IMR-90 (cell line): ENCODE data around the gene KRT16. TPM values are rescaled to one million over a fixed set of nuclear protein-coding genes. Genes with fewer than 3 reads are reported as not detected.
A peak's percentile ranks its signal among the peaks of the same experiment; 100 is the strongest.

Experiments
- ATAC-seq: fragments of 200-7000 bp; cut with Tn5 transposase; 2 replicates; pipeline ENCODE4 v1.9.1; 2020; ENCODE audit warnings: low read depth, mild to moderate bottlenecking, moderate library complexity
- BruUV-seq: library from RNA; stranded (reverse); fragments of 400-500 nt; replicated peaks from 2 replicates; lab custom pipeline; 2021; lab: Mats Ljungman, UMichigan
- CTCF ChIA-PET: fragments of 300-600 bp; formaldehyde crosslinking; extraction: SDS; loops from one replicate; lab custom pipeline; 2021; ENCODE audit warnings: antibody characterized with exemption; lab: Yijun Ruan, JAX
- POLR2A ChIA-PET: fragments of 300-600 bp; sonication (Branson Sonifier 250); formaldehyde crosslinking; loops from one replicate; lab custom pipeline; 2022; ENCODE audit warnings: antibody characterized with exemption; ENCODE audit not compliant: unreplicated experiment; lab: Charles Lee
- DNase-seq: peaks from one replicate; pipeline ENCODE4 v3.0.0; 2013
- H2AFZ ChIP-seq: replicated peaks from 2 replicates; pipeline ENCODE3; 2013; ENCODE audit warnings: low read length, mild to moderate bottlenecking; ENCODE audit not compliant: poor library complexity
- H2AK5ac ChIP-seq: 2 replicates; pipeline ENCODE4 v1.6.1; 2013; ENCODE audit warnings: low read depth, low read length, inconsistent platforms
- H2AK9ac ChIP-seq: replicated peaks from 2 replicates; pipeline ENCODE3; 2013; ENCODE audit warnings: mild to moderate bottlenecking, low read depth, low read length, moderate library complexity; ENCODE audit not compliant: poor library complexity
- H2BK120ac ChIP-seq: 2 replicates; pipeline ENCODE4 v1.6.1; 2013; ENCODE audit warnings: low read depth, low read length, inconsistent platforms
- H2BK15ac ChIP-seq: 3 replicates; pipeline ENCODE4 v1.6.1; 2013; ENCODE audit warnings: low read depth, low read length, inconsistent platforms
- H2BK20ac ChIP-seq: 2 replicates; pipeline ENCODE4 v1.6.1; 2013; ENCODE audit warnings: low read depth, mild to moderate bottlenecking, inconsistent platforms, low read length, moderate library complexity
- H2BK5ac ChIP-seq: 2 replicates; pipeline ENCODE4 v1.6.1; 2013; ENCODE audit warnings: mild to moderate bottlenecking, low read depth, low read length, inconsistent platforms; ENCODE audit not compliant: poor library complexity, severe bottlenecking
- H3K14ac ChIP-seq: replicated peaks from 2 replicates; pipeline ENCODE4 v1.6.1; 2013; ENCODE audit warnings: low read depth, low read length, inconsistent platforms
- H3K18ac ChIP-seq: 2 replicates; pipeline ENCODE4 v1.6.1; 2013; ENCODE audit warnings: low read depth, low read length, control low read depth
- H3K23ac ChIP-seq: 2 replicates; pipeline ENCODE4 v1.6.1; 2013; ENCODE audit warnings: low read depth, low read length, inconsistent platforms
- H3K27ac ChIP-seq: 2 replicates; pipeline ENCODE4 v1.5.1; 2013; ENCODE audit warnings: mild to moderate bottlenecking, control low read depth, low read length; ENCODE audit not compliant: insufficient read depth
- H3K27me3 ChIP-seq: 2 replicates; pipeline ENCODE4 v1.6.1; 2013; ENCODE audit warnings: low read length; ENCODE audit not compliant: control insufficient read depth, insufficient read depth
- H3K36me3 ChIP-seq: 2 replicates; pipeline ENCODE4 v1.6.1; 2013; ENCODE audit warnings: low read length, mixed read lengths; ENCODE audit not compliant: control insufficient read depth, insufficient read depth
- H3K4ac ChIP-seq: 2 replicates; pipeline ENCODE4 v1.6.1; 2013; ENCODE audit warnings: low read depth, low read length, inconsistent platforms
- H3K4me1 ChIP-seq: 2 replicates; pipeline ENCODE4 v1.6.1; 2013; ENCODE audit warnings: low read length, mixed read lengths; ENCODE audit not compliant: control insufficient read depth, insufficient read depth
- H3K4me2 ChIP-seq: 2 replicates; pipeline ENCODE4 v1.6.1; 2013; ENCODE audit warnings: low read depth, mild to moderate bottlenecking, control low read depth, low read length, moderate library complexity
- H3K4me3 ChIP-seq: 2 replicates; pipeline ENCODE4 v1.5.1; 2013; ENCODE audit warnings: low read depth, mild to moderate bottlenecking, control low read depth, low read length, moderate library complexity; ENCODE audit not compliant: insufficient read depth
- H3K56ac ChIP-seq: 2 replicates; pipeline ENCODE4 v1.6.1; 2013; ENCODE audit warnings: low read length, inconsistent platforms; ENCODE audit not compliant: insufficient read depth; ENCODE audit errors: extremely low read depth
- H3K79me1 ChIP-seq, 2 experiments: 2 replicates each; pipeline ENCODE4 v1.6.1; 2013; ENCODE audit warnings: low read length in 2 of 2, inconsistent platforms in 1 of 2, low read depth in 1 of 2
- H3K9ac ChIP-seq: 2 replicates; pipeline ENCODE4 v1.6.1; 2013; ENCODE audit warnings: low read depth, low read length, control low read depth
- H3K9me1 ChIP-seq: 2 replicates; pipeline ENCODE4 v1.6.1; 2013; ENCODE audit warnings: low read length, inconsistent platforms; ENCODE audit not compliant: insufficient read depth
- H3K9me3 ChIP-seq: 2 replicates; pipeline ENCODE4 v1.6.1; 2013; ENCODE audit warnings: low read length; ENCODE audit not compliant: control insufficient read depth, insufficient read depth
- H4K20me1 ChIP-seq: 2 replicates; pipeline ENCODE4 v1.6.1; 2013; ENCODE audit warnings: low read length, inconsistent platforms; ENCODE audit not compliant: insufficient read depth
- H4K5ac ChIP-seq: 2 replicates; pipeline ENCODE4 v1.6.1; 2013; ENCODE audit warnings: mild to moderate bottlenecking, low read depth, low read length, control low read depth
- H4K8ac ChIP-seq, 2 experiments: 2 replicates each; pipeline ENCODE4 v1.6.1; 2013; ENCODE audit warnings: low read depth in 2 of 2, low read length in 2 of 2, control low read depth in 1 of 2, inconsistent platforms in 1 of 2
- H4K91ac ChIP-seq: 2 replicates; pipeline ENCODE4 v1.6.1; 2013; ENCODE audit warnings: low read depth, low read length, inconsistent platforms; ENCODE audit not compliant: insufficient read depth
- ELK1 ChIP-seq: fragments of 150-350 bp; IDR thresholded peaks from 2 replicates; pipeline ENCODE4 v1.6.1; 2016; ENCODE audit warnings: low read depth, mild to moderate bottlenecking, low read length, moderate library complexity, borderline replicate concordance
- WGBS, 2 experiments: methylation state at CpG; one replicate each; pipeline versions ENCODE4 v1.1.5 to v1.1.7; 2013; ENCODE audit warnings: missing lambda C conversion rate in 2 of 2; ENCODE audit not compliant: insufficient read length in 1 of 2; ENCODE audit errors: extremely low coverage in 2 of 2; 5-methylcytosine and 5-hydroxymethylcytosine counted together
- dilution Hi-C: fragments of 300-500 bp; cut with HindIII; formaldehyde crosslinking; loops from one replicate; pipeline ENCODE4 v1.14.3; 2018; ENCODE audit warnings: low sequenced_read_pairs; ENCODE audit not compliant: unreplicated experiment
- in situ Hi-C: fragments of 300-500 bp; cut with MboI; formaldehyde crosslinking; loops from 3 replicates; pipeline ENCODE4 v1.14.3; 2019; ENCODE audit warnings: low sequenced_read_pairs, inconsistent platforms, mixed read lengths
- intact Hi-C: fragments of 100-400 bp; cut with micrococcal nuclease; formaldehyde crosslinking; loops from 2 replicates; pipeline ENCODE4 v1.10.0; 2022
- polyA plus RNA-seq, 3 experiments: library from polyadenylated mRNA; depleted of rRNA; stranded (reverse); fragments of >200 nt; gene quantifications; 2 replicates each; pipeline ENCODE4 v1.2.3, GENCODE V29; 2012; ENCODE audit warnings: low replicate concordance in 1 of 3
- total RNA-seq: library from RNA; depleted of rRNA; stranded (reverse); fragments of >200 nt; gene quantifications from 2 replicates; pipeline ENCODE4 v1.2.3, GENCODE V29; 2012

KRT16 gene
- total and polyA plus RNA-seq, 2 of the 4 experiments (the other 2 are of a cell fraction): not detected

- intact Hi-C loops (no loop called here), in situ Hi-C loops (loop anchor here (5.0 to 25.0 kb wide), 7 partner anchors 107 to 1297 kb away; partner anchors contain the start of gene GJD3), dilution Hi-C loops (no loop called here)
- no peak overlapping the region for H3K4me2 ChIP-seq
- no peak overlapping the region for H2BK20ac ChIP-seq
- H4K5ac ChIP-seq: no peak overlapping the region
- no peaks in the 10 kb centered on the region for H3K36me3 ChIP-seq
- H2AFZ ChIP-seq: peak overlapping the region; percentile 35
- no peak overlapping the region for H2BK120ac ChIP-seq
- no peak overlapping the region for H2AK5ac ChIP-seq
- no peaks in the 10 kb centered on the region for H3K9me3 ChIP-seq
- no peak overlapping the region for H3K18ac ChIP-seq
- H3K9me1 ChIP-seq: no peaks in the 10 kb centered on the region
- H4K91ac ChIP-seq: no peak overlapping the region
- peak; percentile 22 for DNase-seq
- BruUV-seq: no TSS peak
- peak overlapping the region; percentile 48 for H2AK9ac ChIP-seq
- no peak overlapping the region for H3K23ac ChIP-seq
- no peak overlapping the region for H4K8ac ChIP-seq
- no peaks in the 10 kb centered on the region for H4K20me1 ChIP-seq
- H2BK15ac ChIP-seq: no peak overlapping the region
- no peak overlapping the region for H3K56ac ChIP-seq
- H3K4ac ChIP-seq: no peak overlapping the region
- POLR2A ChIA-PET: no interaction called here
- TF ChIP-seq ELK1: no peak
- no peaks in the 10 kb centered on the region for H3K79me1 ChIP-seq
- ATAC-seq: no peak
- WGBS, 2 experiments: 80% methylated on average over 1 of the region's 11 CpGs; no CpG with 5 or more reads in 1 of the 2 experiments
- peaks cover 3% of the 10 kb centered on the region; the same call in 1 of the 2 replicates for H3K27me3 ChIP-seq
- no peak overlapping the region for H2BK5ac ChIP-seq
- CTCF ChIA-PET: interaction anchor here (1.9 kb wide), 1 partner anchor 11 kb away, joined by 6 read pairs; no protein-coding TSS in a partner anchor
- no peak overlapping the region for H3K27ac ChIP-seq
- no peaks in the 10 kb centered on the region for H3K4me1 ChIP-seq
- no peak overlapping the region for H3K9ac ChIP-seq
- no peak overlapping the region for H3K14ac ChIP-seq
- no peak overlapping the region for H3K4me3 ChIP-seq
Observed at GRCh38 chr17:41659427-41660212, 47.1 kb upstream of the KRT16 start.
